H54 (cell line): Measurements from ENCODE around the gene PRLR.
A peak's percentile ranks its signal among the peaks of the same experiment; 100 is the strongest.

Experiments
- DNase-seq: peaks from one replicate; pipeline ENCODE4 v3.0.0; 2011; ENCODE audit warnings: low spot score, mixed read lengths; ENCODE audit not compliant: insufficient read length
- FAIRE-seq: peaks from 3 replicates; lab custom pipeline; 2011; peaks lifted over from hg19 to GRCh38; lab: Jason Lieb, UNC
- POLR2A ChIP-seq: IDR thresholded peaks from 2 replicates; pipeline ENCODE4 v1.6.1; 2011; ENCODE audit warnings: low read depth, mild to moderate bottlenecking, low read length

Gene PRLR

GRCh38 chr5:35151146-35151920 is 79.0 kb downstream of the PRLR start:
- TF ChIP-seq POLR2A, result no peak
- no peak for FAIRE-seq
- DNase-seq, result no peak

GRCh38 chr5:35149041-35149440 is 81.2 kb downstream of the PRLR start:
- FAIRE-seq (no peak), DNase-seq (no peak)
- TF ChIP-seq POLR2A, result no peak

- no peak for FAIRE-seq
- DNase-seq, result no peak
- TF ChIP-seq POLR2A, result no peak
These were observed 83.9 kb downstream of the PRLR start for GRCh38 chr5:35146406-35146805.

DNA sequence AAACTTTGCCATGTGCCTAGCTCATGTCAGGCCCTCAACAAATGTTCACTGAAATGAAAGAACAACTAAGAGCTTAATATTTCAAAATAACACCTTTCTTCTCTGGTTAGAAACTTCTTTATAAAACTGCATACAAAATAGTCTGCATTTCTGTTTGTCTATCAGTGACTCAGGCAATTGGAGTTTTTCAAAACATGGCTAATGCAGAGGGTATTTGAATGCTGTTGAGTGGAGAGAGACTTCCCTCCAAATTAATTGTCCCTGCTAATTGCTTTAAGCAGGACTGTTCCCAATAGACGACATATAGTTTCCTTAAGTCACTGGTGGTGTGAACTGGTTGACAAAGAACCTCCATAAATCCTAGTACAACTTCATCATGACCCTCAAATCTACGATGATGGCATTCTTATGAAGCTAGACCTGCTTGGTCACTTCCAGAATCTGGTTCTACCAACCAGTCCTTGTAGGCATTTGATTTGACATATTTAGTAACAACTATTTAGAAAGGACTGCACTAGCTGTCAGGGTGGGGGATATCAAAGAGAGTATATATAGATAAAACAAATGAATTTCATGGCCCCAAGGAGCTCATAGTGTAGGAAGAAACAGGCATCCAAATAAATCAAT is 84.5 kb downstream of the PRLR start:
- FAIRE-seq, result peak; percentile 69

DNA sequence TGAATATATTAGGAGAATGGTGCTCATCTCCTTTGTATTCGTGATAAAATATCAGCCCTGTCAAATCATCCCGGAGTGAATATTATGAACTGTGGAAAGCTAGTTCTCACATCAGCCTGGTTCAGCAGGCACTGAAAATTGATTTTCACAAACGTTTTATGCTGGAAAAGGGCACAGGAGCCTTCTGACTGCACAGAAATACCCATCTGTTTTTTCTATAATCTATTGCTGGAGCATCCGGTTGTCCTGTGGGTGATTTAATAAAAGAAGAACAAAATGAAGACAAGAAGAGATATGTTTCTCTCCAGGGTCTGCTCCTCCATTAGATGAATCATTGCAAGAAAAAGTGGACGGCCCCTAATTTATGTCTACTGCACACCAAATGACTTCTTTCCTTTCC is 85.3 kb downstream of the PRLR start:
- no peak for TF ChIP-seq POLR2A
- FAIRE-seq, result no peak
- no peak for DNase-seq

More for the DNA sequence above, 84.5 kb downstream of the PRLR start:
- TF ChIP-seq POLR2A, result no peak
- no peak for DNase-seq

DNA sequence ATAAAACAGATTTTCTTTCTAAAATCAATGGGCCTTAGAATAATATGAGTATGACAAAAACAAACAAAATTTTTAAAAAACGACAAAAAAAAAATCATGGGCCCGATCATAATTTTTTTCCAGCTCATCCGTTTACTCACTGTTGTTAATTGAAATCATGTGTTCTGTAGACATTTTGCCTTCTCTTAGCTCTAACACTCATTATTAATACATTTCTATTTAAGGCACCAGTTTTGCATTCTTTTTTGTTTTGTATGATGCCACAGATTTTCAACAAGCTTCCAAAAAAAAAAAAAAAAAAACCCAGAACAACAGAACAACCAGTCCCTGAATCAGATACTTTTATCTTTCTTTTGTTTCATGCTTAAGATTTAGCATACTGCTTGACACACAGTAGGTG is 86.4 kb downstream of the PRLR start:
- TF ChIP-seq POLR2A, result no peak
- DNase-seq, result no peak
- no peak for FAIRE-seq

DNA sequence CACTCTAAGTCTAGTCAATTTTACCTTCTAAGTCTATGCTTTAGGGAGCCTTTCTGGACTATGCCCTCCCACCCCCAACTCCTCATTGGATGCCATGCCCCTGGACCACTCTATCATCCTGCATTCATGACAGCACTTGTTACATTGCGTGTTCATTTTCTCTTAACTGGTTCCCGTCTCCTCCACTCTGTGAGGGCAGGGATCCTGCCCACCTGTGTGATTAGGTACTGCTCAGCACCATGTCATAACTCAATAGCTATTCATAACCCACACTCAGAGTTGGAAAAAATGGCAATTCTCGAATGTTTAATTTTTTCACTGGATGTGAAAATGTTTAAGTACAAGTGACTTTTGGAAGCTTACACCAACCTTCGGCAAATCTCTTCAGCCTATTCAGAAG is 88.5 kb downstream of the PRLR start:
- FAIRE-seq, result no peak
- no peak for TF ChIP-seq POLR2A

GRCh38 chr5:35138232-35138631 is 92.1 kb downstream of the PRLR start:
- no peak for DNase-seq
- FAIRE-seq, result peak; percentile 81
- no peak for TF ChIP-seq POLR2A

More for the DNA sequence above, 88.5 kb downstream of the PRLR start:
- no peak for DNase-seq

GRCh38 chr5:35136386-35136785 is 93.9 kb downstream of the PRLR start:
- DNase-seq (peak; percentile 69), FAIRE-seq (peak; percentile 99)
- TF ChIP-seq POLR2A, result no peak

DNA sequence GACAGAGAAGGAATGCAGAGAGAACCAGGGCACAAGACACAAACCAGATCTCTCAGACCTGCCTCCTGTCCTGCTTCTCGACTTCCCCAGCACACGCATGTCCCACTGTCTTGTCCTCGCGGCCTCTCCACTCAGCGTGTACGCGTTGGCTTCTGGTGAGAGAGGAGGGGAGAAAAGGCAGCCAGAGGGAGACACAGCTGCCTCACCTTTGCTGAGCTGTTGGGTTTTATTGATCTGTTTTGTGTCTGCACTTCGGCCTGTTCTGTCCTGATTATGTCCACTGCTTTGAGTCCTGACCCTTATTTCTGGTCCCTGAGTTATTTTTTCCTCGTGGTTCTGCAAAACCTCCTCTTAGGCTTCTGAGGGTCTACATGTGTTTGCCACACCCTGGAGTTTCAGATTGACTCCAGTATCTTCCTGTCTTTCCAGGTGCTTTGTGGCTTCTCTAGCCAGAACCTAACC is 95.0 kb downstream of the PRLR start:
- FAIRE-seq, result no peak
- TF ChIP-seq POLR2A, result no peak
- no peak for DNase-seq

- no peak for TF ChIP-seq POLR2A
- FAIRE-seq (no peak), DNase-seq (no peak)
These were observed 95.8 kb downstream of the PRLR start for GRCh38 chr5:35134278-35135030.

GRCh38 chr5:35133186-35133585 is 97.1 kb downstream of the PRLR start:
- FAIRE-seq, result no peak
- DNase-seq, result no peak
- TF ChIP-seq POLR2A, result no peak

DNA sequence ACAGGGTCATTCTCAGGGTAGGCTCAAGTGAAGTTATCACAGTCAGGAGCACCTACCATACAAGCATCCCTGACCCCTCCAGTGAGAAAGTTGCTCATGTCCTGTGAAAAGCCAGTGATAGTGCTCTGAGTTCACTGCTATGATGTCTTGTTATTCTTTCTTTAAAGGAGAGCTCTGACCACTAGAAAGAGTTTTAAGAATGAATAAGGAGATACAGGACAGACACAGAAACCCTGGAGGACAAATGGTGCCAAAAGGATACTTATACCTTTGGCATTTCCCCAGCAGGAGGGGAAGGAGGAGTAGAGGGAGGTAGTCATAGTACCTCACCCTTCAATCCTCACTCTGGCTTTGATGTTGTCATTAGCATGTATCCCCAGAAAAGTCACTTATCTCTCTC is 98.6 kb downstream of the PRLR start:
- DNase-seq (no peak), FAIRE-seq (no peak)
- no peak for TF ChIP-seq POLR2A

DNA sequence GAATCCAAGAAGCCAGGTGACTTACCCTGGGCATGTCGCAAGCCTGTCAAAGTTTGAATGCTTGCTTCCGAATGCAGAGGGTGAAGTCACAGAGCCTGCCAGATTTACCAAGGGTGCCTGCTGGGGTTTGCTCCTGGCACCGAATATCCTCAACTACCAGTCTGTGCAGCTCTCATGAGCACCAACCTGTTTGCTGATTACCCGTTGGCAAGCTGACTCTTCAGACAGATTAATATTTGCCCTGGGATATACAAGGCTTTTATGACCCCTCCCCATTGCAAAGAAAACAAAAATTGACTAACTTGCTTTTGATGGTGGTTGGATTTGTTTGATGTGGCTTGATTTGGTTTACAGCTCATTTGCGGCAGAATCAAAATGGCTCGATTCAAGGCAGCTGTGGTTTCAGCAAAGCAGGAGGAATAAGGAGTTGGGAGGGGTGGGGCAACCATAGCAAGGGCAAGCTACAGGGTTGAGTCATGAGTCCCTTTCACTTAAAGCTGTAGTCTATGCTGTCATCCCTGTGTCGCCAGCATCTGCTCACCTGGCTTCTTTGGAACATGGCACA is 100.3 kb downstream of the PRLR start:
- DNase-seq (peak; percentile 52), FAIRE-seq (peak; percentile 98)
- no peak for TF ChIP-seq POLR2A
